Left cardiac atrium (tissue), 4 donors: ENCODE measurements around the gene BMERB1. TPM values are rescaled to one million over a fixed set of nuclear protein-coding genes. Genes with fewer than 3 reads are reported as not detected.
"Not testable (repeated sequence)": the region's sequence is repeated elsewhere in the genome, so short reads cannot be mapped to it uniquely, and the experiment has no call there.

Experiments used
- ATAC-seq, 2 donors: fragments of 200-7000 bp; cut with Tn5 transposase; one replicate each; pipeline ENCODE4 v1.9.1; 2020; ENCODE audit warnings: mild to moderate bottlenecking in 2 of 2, moderate library complexity in 2 of 2
- DNase-seq: peaks from one replicate; pipeline ENCODE4 v3.0.0-alpha.2; 2020
- intact Hi-C, 2 donors: fragments of 100-400 bp; cut with DNase I; formaldehyde crosslinking; loops; one replicate each; pipeline versions ENCODE4 v1.14.1 to v1.15.1; 2022 to 2023
- total RNA-seq, 2 donors: library from RNA; stranded (reverse); fragmentation: NEBNext Ultra II Directional; extraction: Animal tissue kit (Norgen Biotek cat#: 25700); gene quantifications; one replicate each; pipeline ENCODE4 v1.2.1, GENCODE V29; 2021
- donor health status: DM: no; HTN: yes; CAD: no.
- donor health status: DM: no; HTN: yes; CAD: no; lungs with severe emphysema.
- donor health status: DM: yes; HTN: yes; CAD: no.
- donor health status: Dilated cardiomyopathy.

BMERB1 gene
- total RNA-seq, 2 donors from 2014 or later = 50.0 to 74.3 TPM

DNA sequence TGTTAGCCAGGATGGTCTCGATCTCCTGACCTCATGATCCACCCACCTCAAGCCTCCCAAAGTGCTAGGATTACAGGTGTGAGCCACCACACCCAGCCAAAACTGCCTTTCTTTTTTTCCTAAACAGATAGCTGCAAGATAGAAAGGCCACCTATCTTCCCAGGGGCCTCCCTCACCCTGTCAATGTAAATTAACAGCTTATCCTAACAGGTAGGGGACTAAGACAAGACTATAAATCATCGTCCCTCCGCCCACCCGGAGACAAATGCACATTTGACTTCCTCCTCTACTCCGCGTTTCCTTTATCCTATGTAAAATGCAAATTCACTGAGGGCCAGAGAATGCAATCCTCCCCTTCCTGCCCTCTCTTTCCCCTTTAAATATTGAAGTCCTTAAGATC, 137.2 kb downstream of the BMERB1 start:
- DNase-seq (no peak), ATAC-seq (no peak)
- intact Hi-C loops = no loop called here

DNA sequence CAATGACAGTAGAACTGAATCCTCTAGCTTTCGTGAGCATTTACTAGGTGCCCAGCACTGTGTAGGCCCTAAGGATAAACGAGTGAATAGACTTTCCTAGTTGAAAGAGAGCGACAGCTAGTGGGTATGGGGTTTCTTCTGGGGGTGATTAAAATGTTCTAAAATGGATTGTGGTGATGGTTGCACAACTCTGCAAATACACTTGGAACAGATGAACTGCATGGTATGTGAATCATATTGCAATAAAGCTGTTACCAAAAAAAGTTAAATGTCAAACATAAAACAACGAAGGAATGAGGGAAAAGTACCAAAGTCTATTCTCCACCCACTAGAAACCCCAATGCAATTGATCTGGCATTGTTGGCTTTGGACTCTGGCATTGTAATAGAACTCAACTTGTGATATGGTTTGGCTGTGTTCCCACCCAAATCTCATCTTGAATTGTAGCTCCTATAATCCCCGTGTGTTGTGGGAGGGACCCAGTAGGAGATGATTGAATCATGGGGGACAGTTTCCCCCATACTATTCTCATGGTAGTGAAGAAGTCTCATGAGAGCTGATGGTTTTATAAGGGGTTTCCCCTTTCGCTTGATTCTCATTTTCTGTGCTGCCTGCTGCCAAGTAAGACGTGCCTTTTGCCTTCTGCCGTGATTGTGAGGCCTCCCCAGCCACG, 138.1 kb downstream of the BMERB1 start:
- ATAC-seq (no peak), DNase-seq (no peak)
- intact Hi-C loops = no loop called here

DNA sequence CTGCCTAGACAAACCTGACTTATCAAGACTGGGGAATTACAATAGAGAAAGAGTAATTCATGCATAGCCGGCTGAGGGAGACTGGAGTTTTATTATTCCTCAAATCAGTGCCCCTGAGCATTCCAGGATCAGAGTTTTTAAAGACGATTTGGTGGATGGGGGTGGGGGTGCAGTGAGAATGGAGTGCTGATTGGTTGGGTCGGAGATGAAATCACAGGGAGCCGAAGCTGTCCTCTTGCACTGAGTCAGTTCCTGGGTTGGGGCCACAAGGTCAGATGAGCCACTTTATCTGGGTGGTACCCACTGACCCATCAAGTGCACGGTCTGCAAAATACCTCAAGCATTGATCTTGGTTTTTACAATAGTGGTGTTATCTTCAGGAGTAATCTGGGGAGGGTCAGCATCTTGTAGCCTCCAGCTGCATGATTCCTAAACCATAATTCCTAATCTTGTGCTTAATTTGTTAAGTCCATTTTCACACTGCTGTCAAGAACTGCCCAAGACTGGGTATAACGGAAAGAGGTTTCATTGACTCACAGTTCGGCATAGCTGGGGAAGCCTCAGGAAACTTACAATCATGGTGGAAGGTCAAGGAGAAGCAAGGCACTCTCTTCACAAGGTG, 139.0 kb downstream of the BMERB1 start:
- DNase-seq = no peak
- no peak for ATAC-seq
- intact Hi-C loops = no loop called here

DNA sequence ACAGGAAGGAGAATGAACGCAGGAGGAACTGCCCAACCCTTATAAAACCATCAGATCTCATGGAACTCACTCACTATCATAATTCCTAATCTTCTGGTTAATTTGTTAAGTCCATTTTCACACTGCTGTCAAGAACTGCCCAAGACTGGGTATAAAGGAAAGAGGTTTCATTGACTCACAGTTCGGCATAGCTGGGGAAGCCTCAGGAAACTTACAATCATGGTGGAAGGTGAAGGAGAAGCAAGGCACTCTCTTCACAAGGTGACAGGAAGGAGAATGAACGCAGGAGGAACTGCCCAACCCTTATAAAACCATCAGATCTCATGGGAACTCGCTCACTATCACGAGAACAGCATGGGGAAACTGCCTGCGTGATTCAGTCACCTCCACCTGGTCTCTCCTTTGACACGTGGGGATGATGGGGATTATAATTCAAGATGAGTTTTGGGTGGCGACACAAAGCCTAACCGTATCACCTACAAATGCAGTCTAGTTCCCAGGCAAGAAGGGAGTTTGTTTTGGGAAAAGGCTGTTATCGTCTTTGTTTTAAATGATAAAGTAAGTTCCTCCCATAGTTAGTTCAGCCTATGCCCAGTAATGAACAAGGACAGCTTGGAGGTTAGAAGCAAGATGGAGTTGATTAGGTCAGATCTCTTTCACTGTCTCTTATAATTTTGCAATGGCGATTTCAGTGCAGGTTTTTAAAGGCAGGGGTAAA, 139.7 kb downstream of the BMERB1 start:
- DNase-seq, intact Hi-C loops: not testable (repeated sequence)

DNA sequence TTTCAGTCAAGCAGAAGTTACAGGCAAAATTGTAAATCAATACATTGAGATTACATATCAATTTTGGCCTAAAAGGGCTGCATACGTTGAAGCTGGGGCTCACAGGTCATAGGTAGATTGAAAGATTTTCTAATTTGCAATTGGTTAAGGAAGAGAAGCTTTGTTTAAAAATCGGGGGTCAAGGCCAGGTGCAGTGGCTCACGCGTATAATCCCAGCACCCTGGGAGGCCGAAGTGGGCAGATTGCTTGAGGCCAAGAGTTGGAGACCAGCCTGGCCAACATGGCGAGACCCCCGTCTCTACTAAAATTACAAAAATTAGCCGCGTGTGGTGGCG, 140.2 kb downstream of the BMERB1 start:
- ATAC-seq = no peak
- intact Hi-C loops = no loop called here

More for the DNA sequence above, 139.7 kb downstream of the BMERB1 start:
- not testable (repeated sequence) for ATAC-seq

DNA sequence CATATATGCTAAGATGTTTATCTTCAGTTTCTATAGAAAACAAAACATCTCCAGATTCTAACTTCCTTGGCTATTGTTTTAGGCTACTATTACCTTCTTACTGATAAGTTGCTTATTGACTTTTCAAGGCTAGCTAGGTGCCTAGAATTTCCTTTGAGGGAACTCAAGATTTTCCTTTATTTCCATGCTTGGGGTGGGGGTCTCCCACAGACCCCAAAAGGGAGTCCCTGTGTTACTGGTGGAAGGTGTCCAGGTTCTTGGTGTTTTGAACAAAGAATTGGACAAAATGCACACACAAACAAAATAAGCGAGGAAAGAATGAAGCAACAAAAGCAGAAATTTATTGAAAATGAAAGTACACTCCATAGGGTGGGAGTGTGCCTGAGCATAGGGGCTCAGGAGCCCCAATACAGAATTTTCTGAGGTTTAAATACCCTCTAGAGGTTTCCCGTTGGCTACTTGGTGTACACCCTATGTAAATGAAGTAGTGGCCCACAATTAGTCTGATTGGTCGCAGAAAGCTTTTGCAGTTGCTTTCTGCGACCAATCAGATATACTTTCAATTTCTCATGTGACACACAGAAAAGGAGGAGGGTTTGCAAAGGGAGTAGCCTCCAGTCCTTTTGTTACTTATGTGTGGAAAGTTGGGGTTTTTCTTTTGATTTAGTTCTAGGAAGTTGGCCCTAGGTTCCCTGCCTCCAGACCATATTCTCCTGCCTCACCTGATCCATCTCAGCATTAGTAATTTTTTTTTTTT, 141.1 kb downstream of the BMERB1 start:
- intact Hi-C loops = no loop called here
- ATAC-seq (no peak), DNase-seq (no peak)

More for the DNA sequence above, 140.2 kb downstream of the BMERB1 start:
- no peak for DNase-seq

DNA sequence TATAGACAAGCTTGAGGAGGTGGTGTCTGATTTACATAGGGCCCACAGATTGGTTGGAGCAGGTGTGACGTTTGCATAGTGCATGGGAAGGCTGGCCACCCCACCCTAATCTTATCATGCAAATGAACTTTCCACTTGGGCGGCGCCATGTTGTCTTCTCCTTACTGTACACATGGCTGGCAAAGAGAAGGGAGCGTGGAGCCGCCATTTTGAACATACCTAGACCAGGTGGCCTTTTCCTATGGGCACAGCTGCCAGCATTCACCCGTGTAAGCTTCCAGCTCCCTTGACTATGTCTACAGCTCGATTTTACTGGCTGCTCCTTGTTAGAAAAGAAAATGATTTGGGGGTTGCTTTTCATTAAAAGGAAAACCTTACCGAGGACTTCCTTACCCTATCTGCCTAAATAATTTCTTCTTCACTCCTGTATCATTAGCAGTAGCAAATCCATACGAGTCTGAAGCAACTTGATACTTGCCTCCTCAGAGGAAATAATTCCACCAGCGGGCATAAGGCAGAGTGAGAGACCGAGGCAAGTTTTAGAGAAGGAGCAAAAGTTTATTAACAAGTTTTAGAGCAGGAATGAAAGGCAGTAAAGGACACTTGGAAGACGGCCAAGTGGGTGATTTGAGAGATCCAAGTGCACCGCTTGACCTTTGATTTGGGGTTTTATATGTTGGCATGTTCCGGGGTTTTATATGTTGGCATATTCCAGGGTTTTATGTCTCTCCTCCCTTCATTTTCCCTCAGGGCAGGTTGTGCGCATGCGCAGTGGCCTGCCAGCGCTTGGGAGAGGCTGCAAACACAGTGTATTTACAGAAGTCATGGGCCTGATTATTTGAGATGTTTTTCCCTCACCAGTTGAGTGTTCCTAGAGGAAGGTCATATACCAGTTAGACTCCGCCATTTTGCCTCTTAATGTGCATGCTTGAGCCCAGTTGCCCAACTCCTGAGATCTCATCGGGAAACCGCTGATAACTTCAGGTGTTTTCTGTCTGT, 142.9 kb downstream of the BMERB1 start:
- DNase-seq = no peak
- intact Hi-C loops = no loop called here

DNA sequence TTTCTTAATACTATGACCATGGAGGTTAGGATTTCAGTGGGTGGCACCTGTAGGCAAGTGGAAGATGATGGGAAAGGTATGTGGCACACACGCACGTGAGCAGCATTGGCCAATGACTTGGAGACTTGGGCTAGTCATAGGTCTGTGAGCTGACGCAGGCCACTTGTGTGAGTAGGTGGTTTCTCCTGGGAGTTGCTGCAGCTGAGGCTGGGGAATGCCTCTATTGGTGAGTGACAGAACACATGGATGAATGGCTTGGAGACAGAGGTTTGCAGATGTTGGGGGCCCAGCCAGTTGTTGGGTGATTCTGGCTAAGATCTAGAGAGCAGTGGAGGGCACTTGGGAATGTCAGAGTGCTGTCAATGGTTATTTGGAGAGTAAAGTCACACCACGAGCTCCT, 144.4 kb downstream of the BMERB1 start:
- intact Hi-C loops = no loop called here
- no peak for DNase-seq
- ATAC-seq = no peak

More for the DNA sequence above, 142.9 kb downstream of the BMERB1 start:
- no peak for ATAC-seq

DNA sequence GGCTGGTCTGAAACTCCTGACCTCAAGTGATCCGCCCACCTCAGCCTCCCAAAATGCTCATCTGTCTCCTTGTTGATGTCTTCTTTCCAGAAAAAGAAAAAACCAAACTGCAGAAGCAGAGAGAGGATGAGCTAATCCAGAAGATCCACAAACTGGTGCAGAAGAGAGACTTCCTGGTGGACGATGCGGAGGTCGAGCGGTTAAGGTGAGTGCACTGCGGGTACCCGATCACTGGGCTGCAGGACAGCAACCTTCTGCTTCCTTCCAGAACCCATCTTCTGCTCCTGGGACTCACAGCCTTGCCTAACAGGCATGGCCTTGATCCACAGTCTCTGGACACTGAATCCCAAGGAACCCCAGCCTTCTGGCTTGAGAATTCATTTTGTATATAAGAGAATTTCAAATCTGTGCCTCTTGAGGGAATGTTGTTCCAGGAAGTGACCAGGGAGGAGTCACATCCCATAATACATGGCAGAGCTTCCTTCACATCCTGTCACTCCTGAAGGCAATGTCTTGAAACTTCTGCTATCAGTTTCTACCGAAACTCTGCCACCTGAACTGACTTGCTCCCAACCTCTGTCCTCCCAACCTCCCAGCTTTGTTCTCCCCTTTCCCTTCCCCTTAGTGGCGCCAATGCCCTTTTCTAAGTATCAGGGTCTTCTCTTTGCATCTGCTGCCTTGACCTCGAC, 146.9 kb downstream of the BMERB1 start:
- no peak for ATAC-seq
- no peak for DNase-seq
- intact Hi-C loops = no loop called here

DNA sequence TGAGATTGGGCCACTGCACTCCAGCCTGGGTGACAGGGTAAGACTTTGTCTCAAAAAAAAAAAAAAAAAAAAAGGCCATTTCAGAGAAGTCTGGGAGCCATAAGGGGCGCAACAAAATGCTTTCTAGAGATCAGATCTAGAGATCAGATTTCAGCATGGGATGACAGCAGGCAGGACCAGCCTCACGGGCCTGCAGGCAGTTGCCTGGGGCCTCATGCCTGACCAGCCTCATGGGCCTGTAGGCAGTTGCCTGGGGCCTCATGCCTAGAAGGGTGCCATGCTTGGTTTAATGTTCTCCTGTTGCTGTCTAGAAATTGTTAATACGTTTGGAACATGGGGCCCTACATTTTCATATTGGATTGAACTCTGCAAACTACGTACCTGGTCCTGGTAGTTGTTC, 149.1 kb downstream of the BMERB1 start:
- no peak for ATAC-seq
- intact Hi-C loops = no loop called here
- DNase-seq = no peak

DNA sequence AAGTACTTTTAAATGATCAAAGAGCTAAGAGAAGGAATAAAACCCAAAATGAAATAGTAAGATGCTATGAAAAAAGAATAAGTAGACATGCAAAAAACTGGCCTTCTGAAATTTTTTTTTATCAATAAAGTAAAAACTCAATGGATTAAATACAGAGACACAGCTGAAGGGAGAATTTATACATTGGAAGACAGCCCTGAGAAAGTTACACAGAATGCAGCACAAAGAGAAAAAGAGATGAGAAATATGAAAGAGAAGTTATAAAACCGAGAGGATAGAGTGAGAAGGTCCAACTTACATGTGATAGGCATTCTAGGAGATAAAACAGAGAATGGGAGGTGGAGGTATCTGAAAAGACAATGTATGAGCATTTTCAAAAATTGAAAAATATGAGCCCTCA, 151.6 kb downstream of the BMERB1 start:
- intact Hi-C loops = no loop called here
- DNase-seq (no peak), ATAC-seq (no peak)

DNA sequence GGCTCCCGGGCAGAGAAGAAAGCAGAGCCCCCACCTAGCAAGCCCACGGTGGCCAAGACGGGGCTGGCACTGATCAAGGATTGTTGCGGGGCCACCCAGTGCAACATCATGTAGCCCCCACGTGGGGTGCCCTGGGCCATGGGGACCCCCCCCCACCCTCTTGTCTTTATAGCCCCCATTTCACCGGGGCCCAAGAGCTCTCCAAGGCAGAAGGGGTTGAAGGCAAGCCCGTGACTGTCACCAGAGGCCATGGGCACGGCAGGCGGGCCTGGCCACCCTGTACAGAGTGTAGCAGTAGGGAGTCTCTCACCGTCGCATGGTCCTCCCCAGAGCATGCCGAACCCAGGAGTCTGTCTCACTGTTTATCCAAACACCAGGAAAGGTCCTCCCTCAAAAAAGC, 152.3 kb downstream of the BMERB1 start:
- intact Hi-C loops = no loop called here

DNA sequence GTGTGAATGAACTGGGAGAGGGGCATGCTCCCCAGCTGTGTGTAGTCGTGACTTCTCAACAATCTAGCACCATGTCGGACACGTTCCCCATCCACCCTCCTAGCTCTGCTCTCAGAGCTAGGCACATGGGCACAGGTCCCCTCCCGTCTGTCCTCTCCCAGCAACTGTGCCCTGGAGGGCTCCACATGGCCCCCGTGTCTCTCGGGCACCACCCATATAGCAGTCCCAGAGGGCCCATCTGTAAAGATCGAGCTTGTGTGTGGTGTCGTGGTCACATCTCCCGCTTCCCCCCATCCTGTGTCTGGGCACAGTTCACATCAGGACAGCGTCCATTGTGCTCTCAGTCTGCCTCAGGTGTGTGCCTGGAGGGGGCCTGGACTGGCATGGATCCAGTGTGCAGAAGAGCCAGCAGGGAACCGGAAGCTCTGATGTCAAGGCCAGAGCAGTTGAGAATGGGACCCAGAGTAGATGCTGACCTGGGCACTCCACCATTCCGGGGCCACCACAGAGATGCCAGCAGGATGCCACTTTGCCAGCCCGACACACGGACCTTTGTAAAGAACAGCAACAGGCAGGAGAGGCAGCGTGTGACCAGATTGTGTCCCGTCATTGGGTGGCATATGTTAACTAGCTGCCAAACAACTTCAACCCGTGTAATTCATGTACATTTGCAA, 152.9 kb downstream of the BMERB1 start:
- intact Hi-C loops = no loop called here
- ATAC-seq (no peak), DNase-seq (no peak)

More for the DNA sequence above, 152.3 kb downstream of the BMERB1 start:
- ATAC-seq (no peak), DNase-seq (no peak)

DNA sequence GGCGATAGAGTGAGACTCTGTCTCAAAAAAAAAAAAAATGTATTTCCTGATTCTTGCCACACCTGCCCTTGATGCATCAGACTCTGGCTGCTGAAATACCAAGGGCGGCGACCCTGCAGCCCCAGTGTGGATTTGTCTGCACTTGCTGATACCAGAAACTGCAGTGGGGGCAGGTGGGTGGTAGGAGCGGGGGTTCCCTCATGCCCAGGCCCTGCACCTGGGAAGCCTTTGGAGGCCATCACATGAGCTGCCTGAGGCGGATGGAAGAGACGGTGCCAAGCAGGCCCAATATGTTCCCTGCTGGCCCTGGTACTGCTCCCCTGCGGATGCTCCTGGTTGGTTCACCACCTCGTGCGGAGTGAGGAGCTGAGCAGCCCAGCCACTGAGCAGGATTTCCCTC, 157.9 kb downstream of the BMERB1 start:
- ATAC-seq = no peak
- intact Hi-C loops = no loop called here
- no peak for DNase-seq

DNA sequence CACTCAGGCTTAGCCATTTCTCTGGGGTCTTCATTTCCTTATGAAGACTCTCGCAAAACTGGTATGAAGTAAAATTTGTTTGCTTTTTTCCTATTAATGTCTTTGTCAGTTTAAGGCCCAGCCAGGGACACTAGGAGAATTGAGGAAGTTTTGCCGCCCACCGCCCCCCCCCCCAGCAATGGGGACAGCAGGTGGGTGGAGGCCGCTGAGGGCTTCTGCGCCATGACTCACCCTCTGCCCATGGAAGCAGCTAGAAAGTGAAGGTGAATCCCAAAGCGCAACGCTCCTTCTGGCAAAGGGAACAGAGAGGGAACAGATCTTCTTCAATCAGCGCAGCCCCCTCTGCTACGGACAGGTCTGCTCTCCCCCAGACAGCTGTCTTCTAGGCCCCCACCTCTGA, 158.8 kb downstream of the BMERB1 start:
- ATAC-seq (no peak), DNase-seq (no peak)
- intact Hi-C loops = no loop called here

DNA sequence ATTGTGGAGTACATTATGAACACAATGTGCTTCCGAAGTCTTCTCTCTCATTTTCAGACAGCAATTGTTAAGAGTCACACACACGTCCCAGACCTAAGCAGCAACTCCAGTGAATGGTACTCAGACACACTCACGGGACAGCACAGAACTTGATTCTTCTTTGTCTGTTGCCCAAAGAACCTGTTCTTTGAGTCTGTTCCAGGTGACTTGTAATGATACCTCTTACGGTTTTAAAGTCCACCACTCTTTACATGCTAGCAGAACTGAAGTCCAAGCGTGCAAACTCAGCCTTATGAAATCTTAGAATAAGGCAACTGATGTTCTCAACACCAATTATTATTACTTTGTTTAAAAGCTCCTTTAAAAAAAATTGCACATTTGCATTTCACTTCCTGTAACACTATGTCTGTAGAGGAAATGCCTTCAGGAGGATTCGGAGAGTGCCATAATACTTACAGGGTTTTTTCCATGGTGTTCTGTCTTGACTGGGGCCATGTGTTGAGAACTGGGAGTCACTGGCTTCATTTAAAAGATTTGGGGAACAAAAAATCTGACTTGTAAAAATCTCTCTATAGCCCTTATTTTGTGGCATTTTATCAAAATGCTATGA, 160.4 kb downstream of the BMERB1 start:
- intact Hi-C loops = no loop called here
- ATAC-seq (no peak), DNase-seq (no peak)

DNA sequence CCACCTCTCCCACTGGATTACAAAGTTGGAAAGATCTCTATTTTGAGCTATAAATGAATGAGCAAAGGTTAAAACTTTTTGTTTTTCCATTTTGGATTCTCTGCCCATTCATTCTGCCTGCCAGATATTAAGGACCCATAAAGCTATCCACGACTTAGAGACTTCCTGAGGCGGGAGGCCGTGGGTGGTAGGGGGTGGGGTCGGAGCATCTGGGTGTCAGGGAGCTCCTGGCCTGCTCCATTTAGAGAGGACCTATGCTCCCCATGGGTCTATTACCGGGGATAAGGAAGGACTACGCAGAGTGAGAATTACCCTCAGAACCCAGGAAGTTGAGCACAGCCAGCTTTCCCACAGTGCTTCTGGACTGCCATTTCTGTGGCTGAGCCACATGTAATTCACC, 162.7 kb downstream of the BMERB1 start:
- DNase-seq = no peak
- intact Hi-C loops = no loop called here
- ATAC-seq = no peak
